GM12878 (cell line): ENCODE results near the gene COL25A1. TPM values are rescaled to one million over a fixed set of nuclear protein-coding genes. Genes with fewer than 3 reads are reported as not detected.

ENCODE experiments used
- ATAC-seq: fragments of 200-7000 bp; cut with Tn5 transposase; 3 replicates; pipeline ENCODE4 v1.9.1; 2020; ENCODE audit warnings: mild to moderate bottlenecking, moderate library complexity
- BruUV-seq: library from RNA; stranded (reverse); fragments of 400-500 nt; replicated peaks from 2 replicates; lab custom pipeline; 2021; lab: Mats Ljungman, UMichigan
- CTCF ChIA-PET: fragments of 300-600 bp; sonication (Branson Sonifier 250); formaldehyde crosslinking; extraction: SDS; loops from one replicate; lab custom pipeline; 2021; ENCODE audit warnings: inconsistent platforms; lab: Yijun Ruan, JAX
- POLR2A ChIA-PET: fragments of 350-600 bp; formaldehyde crosslinking; extraction: SDS; loops from one replicate; lab custom pipeline; 2021; ENCODE audit warnings: inconsistent platforms; lab: Charles Lee
- RAD21 ChIA-PET: fragments of 300-600 bp; sonication (Branson Sonifier 250); formaldehyde crosslinking; loops from one replicate; lab custom pipeline; 2023; ENCODE audit warnings: antibody characterized with exemption; ENCODE audit not compliant: unreplicated experiment; lab: Charles Lee
- SMC1A ChIA-PET: fragments of 300-600 bp; sonication (Branson Sonifier 250); formaldehyde crosslinking; loops from one replicate; lab custom pipeline; 2023; ENCODE audit not compliant: unreplicated experiment, uncharacterized antibody; lab: Charles Lee
- DNase-seq: peaks from one replicate; pipeline ENCODE4 v3.0.0-alpha.2; 2011; ENCODE audit warnings: low read depth, low spot score
- FAIRE-seq: peaks from 3 replicates; lab custom pipeline; 2011; peaks lifted over from hg19 to GRCh38; lab: Jason Lieb, UNC
- H2AFZ ChIP-seq: 2 replicates; pipeline ENCODE4 v1.6.0; 2011; ENCODE audit warnings: low read depth, low read length, control low read depth; ENCODE audit not compliant: control insufficient read depth
- H3K27ac ChIP-seq: 2 replicates; pipeline ENCODE4 v1.5.1; 2011; ENCODE audit warnings: control low read depth; ENCODE audit not compliant: control insufficient read depth, insufficient read depth
- H3K27me3 ChIP-seq, 2 experiments: replicated peaks in 1 of 2; 2 replicates each; pipeline versions ENCODE4 v1.6.0 to v1.6.1; 2011; ENCODE audit warnings: low read length in 1 of 2; ENCODE audit not compliant: control insufficient read depth in 2 of 2, insufficient read depth in 2 of 2
- H3K36me3 ChIP-seq, 2 experiments: 2 replicates each; pipeline ENCODE4 v1.5.1; 2011; ENCODE audit warnings: low read length in 1 of 2; ENCODE audit not compliant: control insufficient read depth in 2 of 2, insufficient read depth in 2 of 2
- H3K4me1 ChIP-seq: 2 replicates; pipeline ENCODE4 v1.6.1; 2011; ENCODE audit warnings: mild to moderate bottlenecking, low read length, moderate library complexity, mixed read lengths; ENCODE audit not compliant: control insufficient read depth, insufficient read depth
- H3K4me2 ChIP-seq: 2 replicates; pipeline ENCODE4 v1.6.0; 2011; ENCODE audit warnings: control low read depth; ENCODE audit not compliant: control insufficient read depth, insufficient read depth
- H3K4me3 ChIP-seq: fragments of 200-600 bp; sonication (generic); 2 replicates; pipeline ENCODE4 v1.5.1; 2016
- H3K79me2 ChIP-seq: 2 replicates; pipeline ENCODE4 v1.6.0; 2011; ENCODE audit warnings: low read length; ENCODE audit not compliant: control insufficient read depth, insufficient read depth
- H3K9ac ChIP-seq: 2 replicates; pipeline ENCODE4 v1.8.0; 2011; ENCODE audit warnings: low read length, control low read depth, mixed read lengths; ENCODE audit not compliant: control insufficient read depth, insufficient read depth
- H3K9me3 ChIP-seq: replicated peaks from 3 replicates; pipeline ENCODE4 v1.5.1; 2011; ENCODE audit warnings: mild to moderate bottlenecking, low read length; ENCODE audit not compliant: control insufficient read depth, insufficient read depth
- H4K20me1 ChIP-seq: 2 replicates; pipeline ENCODE4 v1.6.0; 2011; ENCODE audit not compliant: control insufficient read depth, insufficient read depth
- CHD4 ChIP-seq: fragments of 200-600 bp; sonication (generic); IDR thresholded peaks from 2 replicates; pipeline ENCODE4 v1.6.1; 2016; ENCODE audit warnings: mild to moderate bottlenecking
- CREM ChIP-seq: IDR thresholded peaks from 2 replicates; pipeline ENCODE4 v1.6.1; 2014; ENCODE audit warnings: antibody characterized with exemption, low read depth
- FOS ChIP-seq: IDR thresholded peaks from 3 replicates; pipeline ENCODE4 v1.6.1; 2011; ENCODE audit warnings: borderline replicate concordance; ENCODE audit not compliant: insufficient read length; ENCODE audit errors: extremely low read depth
- FOXM1 ChIP-seq: IDR thresholded peaks from 2 replicates; pipeline ENCODE4 v1.6.1; 2012; ENCODE audit warnings: low read depth, mild to moderate bottlenecking, inconsistent platforms, low read length, moderate library complexity
- JUND ChIP-seq: IDR thresholded peaks from 2 replicates; pipeline ENCODE4 v1.6.1; 2012; ENCODE audit warnings: low read depth, mild to moderate bottlenecking, low read length, improper control_type of control experiment, moderate library complexity
- NRF1 ChIP-seq: conservative IDR thresholded peaks from 2 replicates; pipeline ENCODE4 v1.6.1; 2011; ENCODE audit warnings: mild to moderate bottlenecking, low read depth, low read length, improper control_type of control experiment
- POU2F2 ChIP-seq: IDR thresholded peaks from 3 replicates; pipeline ENCODE4 v1.6.1; 2011; ENCODE audit warnings: low read depth, mild to moderate bottlenecking, low read length, borderline replicate concordance
- SP1 ChIP-seq: IDR thresholded peaks from one replicate; pipeline ENCODE4 v1.6.1; 2011; ENCODE audit warnings: low read depth, low read length
- ZZZ3 ChIP-seq: IDR thresholded peaks from 2 replicates; pipeline ENCODE4 v1.6.1; 2011; ENCODE audit warnings: low read depth; ENCODE audit not compliant: control insufficient read depth, insufficient read length
- WGBS: methylation state at CpG from one replicate; pipeline ENCODE4 v1.1.6; 2016; ENCODE audit warnings: low lambda C conversion rate; ENCODE audit not compliant: insufficient replicate concordance, insufficient coverage; ENCODE audit errors: missing lambda C conversion rate; 5-methylcytosine and 5-hydroxymethylcytosine counted together
- in situ Hi-C: fragments of 300-500 bp; cut with MboI; formaldehyde crosslinking; loops from 9 replicates; pipeline ENCODE4 v1.14.3; 2018; ENCODE audit warnings: mixed read lengths
- intact Hi-C: fragments of 100-400 bp; cut with micrococcal nuclease; formaldehyde crosslinking; loops from one replicate; pipeline ENCODE4 v1.14.2; 2022; ENCODE audit not compliant: unreplicated experiment
- polyA plus RNA-seq, 11 experiments: library from polyadenylated mRNA; depleted of rRNA in 4 of 11; unstranded in 6 of 11; stranded (reverse) in 5 of 11; fragments of >200 nt; fragmentation: Nextera tagmentation in 4 of 11; fragmentation: Illumina TruSeq in 1 of 11; extraction: Ambion mirVana in 4 of 11; extraction: Trizol in 1 of 11; gene quantifications; 1 replicate in 1 of 11; 2 replicates in 10 of 11; pipeline versions ENCODE4 v1.2.1 to v1.2.3, GENCODE V29; 2011 to 2016; ENCODE audit warnings: inconsistent platforms in 2 of 11, missing spikeins in 2 of 11, low read depth in 1 of 11
- total RNA-seq, 4 experiments: library from RNA; depleted of rRNA in 3 of 4; stranded (reverse); fragments of >200 nt in 3 of 4; fragmentation: Illumina TruSeq in 1 of 4; extraction: Trizol in 1 of 4; gene quantifications; 2 replicates each; pipeline versions ENCODE4 v1.2.1 to v1.2.3, GENCODE V29; 2013 to 2021
- TF ChIP-seq, protein P1 (sequence below): fragments of 450-650 bp; IDR thresholded peaks from 2 replicates; pipeline ENCODE4 v1.6.1; 2016; ENCODE audit warnings: mild to moderate bottlenecking
- TF ChIP-seq, protein P2 (sequence below): fragments of 450-650 bp; IDR thresholded peaks from 2 replicates; pipeline ENCODE4 v1.6.1; 2016; ENCODE audit warnings: mild to moderate bottlenecking
- TF ChIP-seq, protein P3 (sequence below): fragments of 450-650 bp; IDR thresholded peaks from 2 replicates; pipeline ENCODE4 v1.6.1; 2017; ENCODE audit warnings: mild to moderate bottlenecking, low read depth, inconsistent platforms; ENCODE audit not compliant: poor library complexity, severe bottlenecking

The COL25A1 gene
- total and polyA plus RNA-seq, 10 of the 15 experiments (the other 5 are each of a cell fraction or from before 2014, with no cell fraction given): 0.01 to 0.26 (median 0.12) TPM; not detected in 6

DNA sequence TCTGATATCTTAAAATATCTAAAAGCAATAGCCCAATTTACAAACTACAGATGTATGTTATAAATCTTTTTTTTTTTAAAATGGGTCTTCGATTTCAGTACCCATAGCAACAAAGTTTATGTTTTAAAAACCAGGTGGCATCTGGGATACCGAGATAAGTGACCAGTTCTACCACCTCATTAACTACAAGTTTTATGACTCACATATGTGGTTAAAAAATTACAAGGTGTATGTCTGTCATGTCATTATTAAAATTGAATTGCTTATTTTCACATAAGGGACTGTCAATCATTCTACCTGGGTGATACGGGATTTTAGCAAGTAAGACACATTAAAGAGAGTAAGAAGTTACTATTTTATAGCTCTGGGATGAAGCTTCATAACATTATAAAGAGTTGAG is 347.6 kb downstream of the COL25A1 start:
- no peak overlapping the region for H3K4me2 ChIP-seq
- ChIA-PET SMC1A (no interaction called here), RAD21 (no interaction called here), POLR2A (no interaction called here), CTCF (no interaction called here)
- FAIRE-seq (no peak), ATAC-seq (no peak), DNase-seq (no peak)
- H3K27ac ChIP-seq: no peak overlapping the region
- H2AFZ ChIP-seq: no peak overlapping the region
- in situ Hi-C loops: no loop called here
- no peaks in the 10 kb centered on the region for H3K9me3 ChIP-seq
- no TSS peak for BruUV-seq
- 5% methylated on average over 3 of the region's 3 CpGs for WGBS
- H3K9ac ChIP-seq: no peak overlapping the region
- TF ChIP-seq ZZZ3: no peak
- TF ChIP-seq CHD4: no peak
- TF ChIP-seq, protein P1, sequence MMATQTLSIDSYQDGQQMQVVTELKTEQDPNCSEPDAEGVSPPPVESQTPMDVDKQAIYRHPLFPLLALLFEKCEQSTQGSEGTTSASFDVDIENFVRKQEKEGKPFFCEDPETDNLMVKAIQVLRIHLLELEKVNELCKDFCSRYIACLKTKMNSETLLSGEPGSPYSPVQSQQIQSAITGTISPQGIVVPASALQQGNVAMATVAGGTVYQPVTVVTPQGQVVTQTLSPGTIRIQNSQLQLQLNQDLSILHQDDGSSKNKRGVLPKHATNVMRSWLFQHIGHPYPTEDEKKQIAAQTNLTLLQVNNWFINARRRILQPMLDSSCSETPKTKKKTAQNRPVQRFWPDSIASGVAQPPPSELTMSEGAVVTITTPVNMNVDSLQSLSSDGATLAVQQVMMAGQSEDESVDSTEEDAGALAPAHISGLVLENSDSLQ: peak; percentile 64
- H3K4me1 ChIP-seq: no peaks in the 10 kb centered on the region
- H3K36me3 ChIP-seq: no peaks in the 10 kb centered on the region
- no peaks in the 10 kb centered on the region for H4K20me1 ChIP-seq
- H3K27me3 ChIP-seq: no peaks in the 10 kb centered on the region; a peak in 1 of 4 replicates
- H3K79me2 ChIP-seq: no peaks in the 10 kb centered on the region
- intact Hi-C loops: no loop called here
- no peak overlapping the region for H3K4me3 ChIP-seq

DNA sequence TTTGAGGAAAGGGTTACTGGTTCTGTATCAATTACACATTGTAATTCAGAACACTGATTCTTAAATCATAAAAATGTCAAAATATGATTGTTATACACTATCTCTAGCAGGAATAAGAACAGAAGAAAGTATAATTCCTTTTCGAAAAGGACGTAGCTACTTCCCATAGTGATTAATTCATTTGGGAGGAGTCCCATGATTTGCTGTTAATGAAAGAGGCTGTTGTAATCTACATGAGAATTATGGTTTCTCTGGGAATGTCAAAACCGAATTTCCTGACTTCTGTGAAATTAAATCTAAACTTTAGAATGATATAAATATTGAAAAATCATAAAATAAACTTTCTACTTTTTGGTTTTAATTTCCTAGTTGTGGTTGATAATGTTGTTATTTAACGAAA is 348.5 kb downstream of the COL25A1 start:
- no peak overlapping the region for H3K27ac ChIP-seq
- no peaks in the 10 kb centered on the region for H3K79me2 ChIP-seq
- RAD21 ChIA-PET: no interaction called here
- no peak overlapping the region for H2AFZ ChIP-seq
- SMC1A ChIA-PET: no interaction called here
- intact Hi-C loops: no loop called here
- H3K4me1 ChIP-seq: no peaks in the 10 kb centered on the region
- H3K27me3 ChIP-seq: no peaks in the 10 kb centered on the region; a peak in 1 of 4 replicates
- H3K4me2 ChIP-seq: no peak overlapping the region
- H4K20me1 ChIP-seq: no peaks in the 10 kb centered on the region
- DNase-seq (no peak), FAIRE-seq (no peak), ATAC-seq (no peak)
- H3K9ac ChIP-seq: no peak overlapping the region
- H3K9me3 ChIP-seq: no peaks in the 10 kb centered on the region
- in situ Hi-C loops: no loop called here
- CTCF ChIA-PET: no interaction called here
- BruUV-seq: no TSS peak
- POLR2A ChIA-PET: no interaction called here
- no peaks in the 10 kb centered on the region for H3K36me3 ChIP-seq
- WGBS: 38% methylated on average over 4 of the region's 4 CpGs
- H3K4me3 ChIP-seq: no peak overlapping the region
- TF ChIP-seq FOS (no peak), CREM (no peak), FOXM1 (no peak), JUND (no peak), POU2F2 (no peak), SP1 (no peak), NRF1 (no peak)
- TF ChIP-seq, protein P2, sequence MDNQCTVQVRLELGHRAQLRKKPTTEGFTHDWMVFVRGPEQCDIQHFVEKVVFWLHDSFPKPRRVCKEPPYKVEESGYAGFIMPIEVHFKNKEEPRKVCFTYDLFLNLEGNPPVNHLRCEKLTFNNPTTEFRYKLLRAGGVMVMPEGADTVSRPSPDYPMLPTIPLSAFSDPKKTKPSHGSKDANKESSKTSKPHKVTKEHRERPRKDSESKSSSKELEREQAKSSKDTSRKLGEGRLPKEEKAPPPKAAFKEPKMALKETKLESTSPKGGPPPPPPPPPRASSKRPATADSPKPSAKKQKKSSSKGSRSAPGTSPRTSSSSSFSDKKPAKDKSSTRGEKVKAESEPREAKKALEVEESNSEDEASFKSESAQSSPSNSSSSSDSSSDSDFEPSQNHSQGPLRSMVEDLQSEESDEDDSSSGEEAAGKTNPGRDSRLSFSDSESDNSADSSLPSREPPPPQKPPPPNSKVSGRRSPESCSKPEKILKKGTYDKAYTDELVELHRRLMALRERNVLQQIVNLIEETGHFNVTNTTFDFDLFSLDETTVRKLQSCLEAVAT: no peak
- TF ChIP-seq, protein P1: no peak
- TF ChIP-seq, protein P3, sequence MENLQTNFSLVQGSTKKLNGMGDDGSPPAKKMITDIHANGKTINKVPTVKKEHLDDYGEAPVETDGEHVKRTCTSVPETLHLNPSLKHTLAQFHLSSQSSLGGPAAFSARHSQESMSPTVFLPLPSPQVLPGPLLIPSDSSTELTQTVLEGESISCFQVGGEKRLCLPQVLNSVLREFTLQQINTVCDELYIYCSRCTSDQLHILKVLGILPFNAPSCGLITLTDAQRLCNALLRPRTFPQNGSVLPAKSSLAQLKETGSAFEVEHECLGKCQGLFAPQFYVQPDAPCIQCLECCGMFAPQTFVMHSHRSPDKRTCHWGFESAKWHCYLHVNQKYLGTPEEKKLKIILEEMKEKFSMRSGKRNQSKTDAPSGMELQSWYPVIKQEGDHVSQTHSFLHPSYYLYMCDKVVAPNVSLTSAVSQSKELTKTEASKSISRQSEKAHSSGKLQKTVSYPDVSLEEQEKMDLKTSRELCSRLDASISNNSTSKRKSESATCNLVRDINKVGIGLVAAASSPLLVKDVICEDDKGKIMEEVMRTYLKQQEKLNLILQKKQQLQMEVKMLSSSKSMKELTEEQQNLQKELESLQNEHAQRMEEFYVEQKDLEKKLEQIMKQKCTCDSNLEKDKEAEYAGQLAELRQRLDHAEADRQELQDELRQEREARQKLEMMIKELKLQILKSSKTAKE: no peak
